A673 (cell line): Measurements from ENCODE around the gene ZNF483.

Experiments used
- EZH2 ChIP-seq: fragments of 200-600 bp; sonication (generic); IDR thresholded peaks from 2 replicates; pipeline ENCODE4 v1.6.1; 2017; ENCODE audit warnings: borderline replicate concordance, low read depth, mild to moderate bottlenecking, mixed read lengths, antibody characterized with exemption, low read length; ENCODE audit not compliant: poor library complexity, severe bottlenecking
- TF ChIP-seq, protein P1 (sequence below): fragments of 300-800, 200-600 bp; sonication (generic); conservative IDR thresholded peaks from 2 replicates; pipeline ENCODE4 v1.5.1; 2017; ENCODE audit warnings: low read depth, mild to moderate bottlenecking, antibody characterized with exemption, low read length, moderate library complexity, mixed read lengths

DNA sequence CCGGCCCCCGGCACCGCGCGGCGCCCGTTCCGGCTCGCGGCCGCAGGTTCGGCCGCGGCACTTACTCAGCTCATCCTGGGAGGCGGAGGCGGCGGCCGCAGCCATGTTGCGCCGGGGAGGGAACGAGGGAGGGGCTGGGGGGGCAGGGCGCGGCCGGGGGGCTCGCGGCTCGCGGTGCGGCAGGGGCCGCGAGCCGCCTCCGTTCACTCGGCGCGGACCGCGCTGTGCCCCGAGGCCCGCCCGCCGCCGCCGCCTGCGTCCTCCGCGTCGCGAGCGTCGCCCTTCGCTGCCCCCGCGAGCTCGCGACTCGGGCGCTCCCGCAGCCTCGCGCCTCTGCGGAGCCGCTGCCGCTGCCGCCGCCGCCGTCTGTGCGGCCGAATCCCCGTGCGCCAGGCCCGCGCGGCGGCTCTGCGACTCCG, 41.5 kb upstream of the ZNF483 start:
- TF ChIP-seq, protein P1, sequence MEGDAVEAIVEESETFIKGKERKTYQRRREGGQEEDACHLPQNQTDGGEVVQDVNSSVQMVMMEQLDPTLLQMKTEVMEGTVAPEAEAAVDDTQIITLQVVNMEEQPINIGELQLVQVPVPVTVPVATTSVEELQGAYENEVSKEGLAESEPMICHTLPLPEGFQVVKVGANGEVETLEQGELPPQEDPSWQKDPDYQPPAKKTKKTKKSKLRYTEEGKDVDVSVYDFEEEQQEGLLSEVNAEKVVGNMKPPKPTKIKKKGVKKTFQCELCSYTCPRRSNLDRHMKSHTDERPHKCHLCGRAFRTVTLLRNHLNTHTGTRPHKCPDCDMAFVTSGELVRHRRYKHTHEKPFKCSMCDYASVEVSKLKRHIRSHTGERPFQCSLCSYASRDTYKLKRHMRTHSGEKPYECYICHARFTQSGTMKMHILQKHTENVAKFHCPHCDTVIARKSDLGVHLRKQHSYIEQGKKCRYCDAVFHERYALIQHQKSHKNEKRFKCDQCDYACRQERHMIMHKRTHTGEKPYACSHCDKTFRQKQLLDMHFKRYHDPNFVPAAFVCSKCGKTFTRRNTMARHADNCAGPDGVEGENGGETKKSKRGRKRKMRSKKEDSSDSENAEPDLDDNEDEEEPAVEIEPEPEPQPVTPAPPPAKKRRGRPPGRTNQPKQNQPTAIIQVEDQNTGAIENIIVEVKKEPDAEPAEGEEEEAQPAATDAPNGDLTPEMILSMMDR: no peak
- TF ChIP-seq EZH2: no peak
